ENCODE data around the gene CSMD2.

DNA sequence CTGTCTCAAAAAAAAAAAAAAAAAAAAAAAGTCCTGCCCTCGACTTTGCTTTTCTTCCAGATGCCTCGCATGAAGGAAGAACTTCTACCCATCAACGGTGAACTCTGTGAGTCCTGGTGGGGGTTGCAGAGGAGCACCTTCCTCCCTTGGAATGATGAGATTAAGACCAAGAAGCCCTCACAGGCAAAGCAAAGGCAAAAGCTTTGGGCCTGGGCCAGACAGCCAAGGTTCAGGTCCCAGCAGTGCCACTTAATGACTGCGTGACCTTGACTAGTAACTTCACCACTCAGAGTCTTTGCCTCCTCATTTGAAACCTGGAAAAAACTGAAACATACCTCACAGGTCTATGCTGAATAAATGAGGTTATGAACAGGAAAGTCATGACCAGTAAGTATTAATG, 637.1 kb downstream of the CSMD2 start:
- no peak for TF ChIP-seq TAF1 (IDR thresholded peaks at IDR 0.05; ENCODE audit: low read depth)
- no peak for TF ChIP-seq NFIC (IDR thresholded peaks at IDR 0.05)
- no peak for TF ChIP-seq EGR1 (IDR thresholded peaks at IDR 0.05)
- no peak for TF ChIP-seq FOXM1 (IDR thresholded peaks at IDR 0.05; ENCODE audit: borderline replicate concordance, low read depth)
- TF ChIP-seq REST (IDR thresholded peaks at IDR 0.05; ENCODE audit: low read depth), result no peak
- TF ChIP-seq RAD21 (IDR thresholded peaks at IDR 0.05; ENCODE audit: low read depth), result no peak
- no peak for TF ChIP-seq CEBPB (IDR thresholded peaks at IDR 0.05)
- no peak for TF ChIP-seq CREB1 (IDR thresholded peaks at IDR 0.05; ENCODE audit: low read depth)
- TF ChIP-seq EP300 (IDR thresholded peaks at IDR 0.05; ENCODE audit: borderline replicate concordance), result no peak
- TF ChIP-seq MAX (IDR thresholded peaks at IDR 0.05), result no peak
- TF ChIP-seq YY1 (IDR thresholded peaks at IDR 0.05; ENCODE audit: low read depth), result no peak
- no peak for TF ChIP-seq USF1 (IDR thresholded peaks at IDR 0.05)
- TF ChIP-seq TCF12 (IDR thresholded peaks at IDR 0.05; ENCODE audit: low read depth), result no peak
